ENCODE results near the gene OR6K3.
"Not testable (repeated sequence)": the region's sequence is repeated elsewhere in the genome, so short reads cannot be mapped to it uniquely, and the experiment has no call there.

Gene OR6K3

DNA sequence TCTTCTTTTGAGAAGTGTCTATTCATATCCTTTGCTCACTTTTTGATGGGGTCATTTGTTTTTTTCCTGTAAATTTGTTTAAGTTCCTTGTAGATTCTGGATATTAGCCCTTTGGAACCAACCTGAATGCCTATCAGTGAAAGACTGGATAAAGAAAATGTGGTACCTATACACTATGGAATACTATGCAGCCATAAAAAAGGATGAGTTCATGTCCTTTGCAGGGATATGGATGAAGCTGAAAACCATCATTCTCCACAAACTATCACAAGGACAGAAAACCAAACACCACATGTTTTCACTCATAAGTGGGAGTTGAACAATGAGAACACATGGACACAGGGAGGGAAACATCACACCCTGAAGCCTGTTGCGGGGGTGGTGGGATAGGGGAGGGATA, 32.2 kb downstream of the OR6K3 start:
- not testable (repeated sequence) for DNase-seq (ENCODE audit: low read depth in 1 of 2, low spot score in 1 of 2)

- DNase-seq (ENCODE audit: low read depth in 1 of 2, low spot score in 1 of 2) = no peak
Observed at GRCh38 chr1:158687037-158687436, 33.5 kb downstream of the OR6K3 start.

DNA sequence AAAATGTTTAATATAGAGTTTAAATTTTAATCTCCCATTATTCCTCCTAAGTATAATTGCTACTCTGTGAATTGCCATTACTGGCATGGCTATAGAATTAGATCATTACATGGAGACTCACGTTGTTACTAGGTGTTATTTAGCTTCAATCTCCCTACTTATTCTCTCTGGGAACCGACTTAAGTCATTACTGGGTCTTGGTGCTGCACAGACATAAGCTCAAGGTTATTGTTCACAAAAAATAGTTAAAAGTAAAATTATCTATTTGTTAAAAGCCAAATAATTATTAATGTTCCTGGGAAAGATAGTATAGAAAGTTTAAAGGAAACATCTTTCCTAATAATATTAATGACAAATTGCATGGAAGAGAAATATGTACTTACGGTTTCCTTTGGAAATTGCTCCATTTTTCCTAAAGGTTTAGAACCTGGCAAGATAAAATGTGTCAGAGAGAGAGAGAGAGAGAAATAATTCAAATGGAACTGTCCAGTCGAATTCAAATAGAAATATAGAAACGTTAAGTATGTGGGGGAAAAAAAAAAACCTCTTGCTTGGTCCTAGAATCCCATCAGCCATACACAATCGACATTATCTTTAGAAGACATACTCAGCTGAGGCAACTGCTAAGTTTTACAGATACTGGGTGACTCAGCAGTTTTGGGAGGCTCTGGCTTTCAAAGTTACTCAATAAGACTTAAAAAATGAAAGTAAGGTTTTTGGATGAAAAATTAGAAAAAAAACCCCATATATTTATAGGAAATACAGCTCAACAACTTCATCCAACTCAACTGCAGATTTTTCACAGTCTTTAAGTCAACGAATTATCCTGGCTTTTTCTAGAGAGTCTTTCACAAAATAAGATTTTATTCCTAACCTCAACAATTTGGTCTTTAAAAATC, 34.2 kb downstream of the OR6K3 start, which contains the start of gene SPTA1:
Gene SPTA1 (minus strand): TSS at position 605 of the 899 bp plus-strand sequence. CDS start 198 bp downstream, at position 407.
- no peak for DNase-seq (ENCODE audit: low read depth in 1 of 2, low spot score in 1 of 2)

GRCh38 chr1:158685085-158685484, 35.4 kb downstream of the OR6K3 start:
- DNase-seq (ENCODE audit: low read depth in 1 of 2, low spot score in 1 of 2) = no peak

DNA sequence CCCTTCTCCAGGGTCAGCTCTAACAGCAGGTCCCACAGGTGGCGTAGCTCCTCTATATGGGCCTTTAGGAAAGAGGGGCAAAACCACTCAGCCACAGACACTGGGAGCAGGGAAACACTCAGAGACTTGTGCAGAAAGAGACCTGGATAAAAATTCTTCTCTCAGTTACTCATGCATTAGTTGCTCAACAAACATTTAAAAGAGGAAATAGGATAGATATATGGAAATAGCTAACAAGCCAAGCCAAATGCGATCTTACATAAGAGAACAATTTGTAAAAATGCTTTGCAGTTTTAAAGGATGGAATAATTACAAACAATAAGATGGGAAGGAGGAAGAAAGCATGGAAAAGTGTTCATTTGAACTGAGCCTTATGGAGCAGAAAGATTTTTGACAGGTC, 38.9 kb downstream of the OR6K3 start:
- no peak for DNase-seq (ENCODE audit: low read depth in 1 of 2, low spot score in 1 of 2)

DNA sequence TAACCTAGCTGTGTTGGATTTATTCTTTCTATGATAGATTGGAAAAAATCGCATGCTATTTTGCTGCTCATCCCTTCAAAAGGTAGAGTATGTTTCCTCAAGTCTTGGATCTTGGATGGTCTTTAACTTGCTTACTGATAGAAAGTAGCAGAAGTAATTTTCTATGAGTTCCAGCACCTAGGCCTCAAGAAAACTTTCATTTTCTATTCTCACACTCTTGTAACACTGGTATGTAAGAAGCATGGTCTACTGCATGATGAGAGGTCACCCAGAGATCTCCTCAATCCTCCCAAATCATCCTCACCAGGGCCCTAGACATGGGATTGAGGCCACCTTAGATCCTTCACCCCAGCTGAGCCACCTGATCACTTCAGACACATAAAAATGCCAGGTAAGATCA, 41.2 kb downstream of the OR6K3 start:
- no peak for DNase-seq (ENCODE audit: low read depth in 1 of 2, low spot score in 1 of 2)

DNA sequence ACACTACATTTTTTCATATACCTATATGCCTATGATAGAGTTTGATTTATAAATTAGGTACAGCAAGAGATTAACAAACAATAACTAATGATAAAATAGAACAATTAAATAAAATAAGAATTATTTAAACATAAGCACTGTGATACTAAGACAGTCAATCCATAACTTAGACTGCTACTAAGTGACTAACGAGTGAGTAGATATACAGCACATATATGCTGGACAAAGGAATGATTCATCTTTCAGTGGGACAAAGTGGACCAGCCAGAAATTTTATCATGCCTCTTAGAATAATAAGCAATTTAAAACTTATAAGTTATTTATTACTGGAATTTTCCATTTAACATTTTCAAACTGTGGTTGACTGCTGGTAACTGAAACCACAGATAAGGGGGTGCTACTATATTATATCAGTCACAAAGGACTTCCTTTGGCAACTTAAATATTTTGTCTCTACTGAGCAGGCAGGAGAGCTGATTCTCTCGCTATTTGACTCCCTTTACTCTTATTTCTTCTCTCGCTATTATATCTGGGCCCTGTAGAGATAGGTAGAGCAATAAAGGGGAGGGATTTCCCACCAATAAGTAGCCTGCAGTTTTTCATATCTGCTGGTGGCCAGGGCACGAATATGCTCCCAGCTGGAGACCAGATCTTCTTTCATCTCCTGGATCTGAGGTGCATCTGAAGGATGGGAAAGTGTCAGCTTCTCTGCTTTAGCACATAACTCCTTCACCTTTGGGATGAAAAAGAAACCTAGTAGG, 44.8 kb downstream of the OR6K3 start:
- DNase-seq (ENCODE audit: low read depth in 1 of 2, low spot score in 1 of 2) = no peak

GRCh38 chr1:158674302-158674701, 46.2 kb downstream of the OR6K3 start:
- DNase-seq (ENCODE audit: low read depth in 1 of 2, low spot score in 1 of 2) = no peak

All from stimulated activated CD4-positive, alpha-beta T cell treated with anti-CD3 and anti-CD28 coated beads, Interleukin-15, amount 100 ng/mL, for 1 hour (primary cell).